Adrenal gland (tissue), 12 donors: ENCODE results near the gene OR4K14. TPM values are rescaled to one million over a fixed set of nuclear protein-coding genes. Genes with fewer than 3 reads are reported as not detected.

ENCODE experiments used
- DNase-seq, 7 donors: peaks; one replicate each; pipeline ENCODE4 v3.0.0-alpha.2; 2019 to 2020
- H3K27ac ChIP-seq, 5 donors: fragments of 200-600 bp; sonication (generic) in 4 of 5; 1 replicate in 3 of 5; 2 replicates in 2 of 5; pipeline versions ENCODE4 v1.5.1 to v1.8.0; 2016 to 2020; ENCODE audit warnings: mild to moderate bottlenecking in 1 of 5
- H3K27me3 ChIP-seq: fragments of 200-600 bp; 2 replicates; pipeline ENCODE4 v1.8.0; 2021
- H3K36me3 ChIP-seq, 2 donors: fragments of 200-600 bp; replicated peaks in 1 of 2; 1 replicate in 1 of 2; 2 replicates in 1 of 2; pipeline versions ENCODE4 v1.5.1 to v1.8.0; 2018 to 2022
- H3K4me1 ChIP-seq, 2 donors: fragments of 200-600 bp; replicated peaks in 1 of 2; 1 replicate in 1 of 2; 2 replicates in 1 of 2; pipeline versions ENCODE4 v1.5.1 to v1.8.0; 2018 to 2021
- H3K4me3 ChIP-seq, 4 donors: fragments of 200-600 bp; sonication (generic) in 3 of 4; one replicate each; pipeline ENCODE4 v1.5.1; 2016 to 2018
- H3K9me3 ChIP-seq, 3 donors: fragments of 200-600 bp; sonication (generic) in 1 of 3; replicated peaks in 1 of 3; 1 replicate in 2 of 3; 2 replicates in 1 of 3; pipeline versions ENCODE4 v1.5.1 to v1.8.0; 2016 to 2021
- CTCF ChIP-seq, 6 experiments: fragments of 450-650 bp in 4 of 6; fragments of 200-600 bp in 2 of 6; sonication (generic) in 1 of 6; IDR thresholded peaks; 1 replicate in 5 of 6; 2 replicates in 1 of 6; pipeline versions ENCODE4 v1.5.1 to v1.8.0; 2016 to 2021; ENCODE audit warnings: antibody characterized with exemption in 6 of 6, mild to moderate bottlenecking in 2 of 6, moderate library complexity in 1 of 6
- POLR2A ChIP-seq, 2 donors: fragments of 450-650 bp; IDR thresholded peaks; one replicate each; pipeline ENCODE4 v1.6.1; 2017; ENCODE audit warnings: antibody characterized with exemption in 2 of 2, mild to moderate bottlenecking in 2 of 2, moderate library complexity in 1 of 2
- WGBS, 4 donors: extraction: QIAGEN DNeasy Blood & Tissue Kit in 2 of 4; methylation state at CpG; one replicate each; pipeline versions ENCODE4 v1.1.5 to v1.1.7; 2013 to 2017; 5-methylcytosine and 5-hydroxymethylcytosine counted together
- intact Hi-C, 2 donors: fragments of 100-400 bp; cut with DNase I; formaldehyde crosslinking; loops; one replicate each; pipeline versions ENCODE4 v1.14.1 to v1.15.0; 2022 to 2023
- polyA plus RNA-seq, 3 donors: library from polyadenylated mRNA; stranded (reverse); fragments of 200-250 nt in 2 of 3; fragments of 350-450 nt in 1 of 3; fragmentation: Illumina TruSeq in 1 of 3; extraction: RNeasy Lipid Tissue Mini Kit (QIAGEN cat#74804) in 1 of 3; gene quantifications; one replicate each; pipeline ENCODE4 v1.2.3, GENCODE V29; 2013 to 2014
- total RNA-seq, 9 donors: library from RNA; depleted of rRNA in 4 of 9; stranded (reverse); fragments of >200 nt in 4 of 9; fragments of 120-200 nt in 1 of 9; fragmentation: NEBNext Ultra II Directional in 1 of 9; extraction: Animal tissue kit (Norgen Biotek cat#: 25700) in 1 of 9; gene quantifications; one replicate each; pipeline versions ENCODE4 v1.1.0 to v1.2.4, GENCODE V29; 2013 to 2023
- donor health status: healthy with polysubstance abuse.
- donor health status: Bipolar disorder and iron deficiency.
- donor health status: DM: yes; HTN: yes; CAD: no.
- donor health status: DM: no; HTN: no; CAD: no.
- donor health status: DM: no; HTN: no; CAD: no.
- donor health status: DM: yes; HTN: yes; CAD: no.

The OR4K14 gene
- total and polyA plus RNA-seq, 12 donors, result not detected

GRCh38 chr14:20035938-20036337 is 16.8 kb upstream of the OR4K14 start, which contains the start of gene OR4K13:
TSS of gene OR4K13 (minus strand) at chr14:20036038. CDS start at chr14:20034758, 1,280 bp downstream.
- no peak for DNase-seq
- Histone ChIP-seq H3K36me3 (no peaks in the 10 kb centered on the region), H3K27me3 (no peaks in the 10 kb centered on the region), H3K9me3 (no peaks in the 10 kb centered on the region), H3K4me1 (no peaks in the 10 kb centered on the region), H3K27ac (no peak within 1 kb of the TSS), H3K4me3 (no peak within 1 kb of the TSS)
- TF ChIP-seq CTCF (IDR thresholded peaks at IDR 0.05), result no peak
- TF ChIP-seq POLR2A (IDR thresholded peaks at IDR 0.05), result no peak
- intact Hi-C loops, result no loop called here
- 83 to 91% (median 85%) methylated on average over 4 of the region's 4 CpGs for WGBS, 4 donors

- intact Hi-C loops, result no loop called here
- H3K4me1 ChIP-seq, result no peaks in the 10 kb centered on the region
- no peaks in the 10 kb centered on the region for H3K9me3 ChIP-seq
- TF ChIP-seq POLR2A (IDR thresholded peaks at IDR 0.05), result no peak
- TF ChIP-seq CTCF (IDR thresholded peaks at IDR 0.05), result no peak
- H3K27ac ChIP-seq, result no peak overlapping the region
- no peaks in the 10 kb centered on the region for H3K27me3 ChIP-seq
- no peaks in the 10 kb centered on the region for H3K36me3 ChIP-seq
- 59 to 65% (median 61%) methylated on average over 3 of the region's 3 CpGs for WGBS, 4 donors
- no peak overlapping the region for H3K4me3 ChIP-seq
- no peak for DNase-seq
Observed at GRCh38 chr14:20035449-20035848, 16.3 kb upstream of the OR4K14 start.

GRCh38 chr14:20031058-20031457 is 12.0 kb upstream of the OR4K14 start:
- intact Hi-C loops, result no loop called here
- H3K36me3 ChIP-seq, result no peaks in the 10 kb centered on the region
- no peak overlapping the region for H3K4me3 ChIP-seq
- H3K9me3 ChIP-seq, result no peaks in the 10 kb centered on the region
- no peaks in the 10 kb centered on the region for H3K27me3 ChIP-seq
- no peak for DNase-seq
- WGBS, 4 donors, result 68 to 81% (median 72%) methylated on average over 6 of the region's 6 CpGs
- no peaks in the 10 kb centered on the region for H3K4me1 ChIP-seq
- H3K27ac ChIP-seq, result no peak overlapping the region
- TF ChIP-seq POLR2A (IDR thresholded peaks at IDR 0.05) (no peak), CTCF (IDR thresholded peaks at IDR 0.05) (no peak)

- no peak overlapping the region for H3K4me3 ChIP-seq
- no peaks in the 10 kb centered on the region for H3K36me3 ChIP-seq
- H3K27ac ChIP-seq, result no peak overlapping the region
- no peaks in the 10 kb centered on the region for H3K9me3 ChIP-seq
- intact Hi-C loops, result no loop called here
- no peaks in the 10 kb centered on the region for H3K4me1 ChIP-seq
- TF ChIP-seq POLR2A (IDR thresholded peaks at IDR 0.05), result no peak
- TF ChIP-seq CTCF (IDR thresholded peaks at IDR 0.05), result no peak
- no peak for DNase-seq
- H3K27me3 ChIP-seq, result no peaks in the 10 kb centered on the region
Observed at GRCh38 chr14:20008156-20008555, 11.0 kb downstream of the OR4K14 start.
